Measurements from ENCODE around the gene SLC39A11.
"Not testable (repeated sequence)": the region's sequence is repeated elsewhere in the genome, so short reads cannot be mapped to it uniquely, and the experiment has no call there.

SLC39A11 gene

DNA sequence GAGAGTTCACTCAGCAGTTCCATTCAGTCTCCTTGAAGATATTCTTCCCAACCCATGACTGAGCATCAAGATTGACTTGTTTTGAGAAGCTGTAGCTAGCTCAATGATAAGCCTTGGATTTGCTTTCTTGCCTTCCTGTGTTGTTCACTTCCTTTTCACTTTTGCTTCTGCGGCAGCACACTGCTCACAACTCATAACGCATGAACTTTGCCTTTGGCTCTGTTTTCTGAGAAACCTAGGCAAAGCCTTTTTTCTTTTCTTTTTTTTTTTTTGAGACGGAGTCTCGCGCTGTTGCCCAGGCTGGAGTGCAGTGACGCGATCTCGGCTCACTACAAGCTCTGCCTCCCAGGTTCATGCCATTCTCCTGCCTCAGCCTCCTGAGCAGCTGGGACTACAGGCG lies 383.8 kb downstream of the SLC39A11 start:
- H3K9me3 ChIP-seq (ENCODE audit: control insufficient read depth, low read length); H3K27ac ChIP-seq (ENCODE audit: insufficient read depth, low read depth, low read length, poor library complexity, severe bottlenecking); H3K4me1 ChIP-seq (ENCODE audit: control insufficient read depth, insufficient read depth, low read length); H3K36me3 ChIP-seq (ENCODE audit: control insufficient read depth, insufficient read depth, low read length); H3K4me3 ChIP-seq (ENCODE audit: insufficient read depth, low read depth, low read length); H3K27me3 ChIP-seq (ENCODE audit: control insufficient read depth, insufficient read depth, low read length, poor library complexity, severe bottlenecking): not testable (repeated sequence)
- 88 to 95% methylated on average over 9 of the region's 9 CpGs for WGBS, 2 experiments

DNA sequence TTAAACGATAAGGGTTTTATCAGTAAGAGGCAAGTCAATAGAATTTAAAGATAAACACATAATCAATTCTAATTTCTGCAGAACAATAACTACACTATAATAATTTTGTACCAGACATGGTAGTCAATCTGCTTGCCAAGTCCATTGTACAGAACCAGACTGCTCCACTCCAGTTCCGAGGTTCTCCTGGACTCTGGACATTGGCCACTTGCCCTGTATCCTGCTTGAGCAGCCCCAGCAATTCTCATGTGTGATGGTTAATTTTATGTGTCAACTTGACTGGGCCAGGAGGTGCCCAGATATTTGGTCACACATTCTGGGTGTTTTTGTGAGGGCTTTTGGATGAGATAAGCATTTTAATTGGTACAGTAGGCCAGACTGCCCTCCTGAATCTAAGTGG lies 384.6 kb downstream of the SLC39A11 start:
- Histone ChIP-seq H3K9me3 (ENCODE audit: control insufficient read depth, low read length) (no peaks in the 10 kb centered on the region), H3K4me1 (ENCODE audit: control insufficient read depth, insufficient read depth, low read length) (peaks cover 5% of the 10 kb centered on the region), H3K27me3 (ENCODE audit: control insufficient read depth, insufficient read depth, low read length, poor library complexity, severe bottlenecking) (no peaks in the 10 kb centered on the region), H3K27ac (ENCODE audit: insufficient read depth, low read depth, low read length, poor library complexity, severe bottlenecking) (no peak overlapping the region), H3K4me3 (ENCODE audit: insufficient read depth, low read depth, low read length) (no peak overlapping the region), H3K36me3 (ENCODE audit: control insufficient read depth, insufficient read depth, low read length) (no peaks in the 10 kb centered on the region)
- 93 to 99% methylated on average over 2 of the region's 2 CpGs for WGBS, 2 experiments

DNA sequence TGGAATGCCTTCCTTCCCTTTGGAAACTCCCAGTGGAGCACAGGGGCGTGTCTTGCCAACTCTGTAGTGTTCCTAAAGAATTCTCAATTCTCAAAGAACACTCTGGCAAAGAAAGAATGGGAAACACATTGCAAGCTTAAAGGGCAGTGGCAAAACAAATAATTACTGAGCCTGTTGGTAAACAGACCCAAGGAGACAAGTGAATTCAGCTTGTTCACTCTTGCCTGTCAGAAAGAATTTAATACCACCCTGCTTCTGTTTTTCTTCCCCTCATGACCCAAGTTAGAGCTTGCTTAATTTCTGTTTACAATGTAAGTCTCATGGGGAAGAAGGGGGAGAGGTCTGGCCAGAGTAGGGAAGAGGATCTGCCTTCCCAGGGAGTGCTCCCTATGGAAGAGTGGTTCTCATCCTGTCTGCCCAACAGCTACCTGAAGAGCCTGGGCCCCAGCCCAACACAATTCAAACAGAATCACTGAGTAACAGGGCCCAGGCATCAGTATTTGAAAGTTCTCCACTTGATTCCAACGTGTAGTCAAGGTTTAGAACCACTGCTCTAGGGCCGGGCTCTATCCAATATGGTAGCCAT lies 386.0 kb downstream of the SLC39A11 start:
- Histone ChIP-seq H3K4me1 (ENCODE audit: control insufficient read depth, insufficient read depth, low read length) (peaks cover 5% of the 10 kb centered on the region), H3K9me3 (ENCODE audit: control insufficient read depth, low read length) (no peaks in the 10 kb centered on the region), H3K4me3 (ENCODE audit: insufficient read depth, low read depth, low read length) (no peak overlapping the region), H3K27ac (ENCODE audit: insufficient read depth, low read depth, low read length, poor library complexity, severe bottlenecking) (no peak overlapping the region), H3K36me3 (ENCODE audit: control insufficient read depth, insufficient read depth, low read length) (no peaks in the 10 kb centered on the region), H3K27me3 (ENCODE audit: control insufficient read depth, insufficient read depth, low read length, poor library complexity, severe bottlenecking) (no peaks in the 10 kb centered on the region)
- WGBS, 2 experiments = 85 to 90% methylated on average over 3 of the region's 3 CpGs

DNA sequence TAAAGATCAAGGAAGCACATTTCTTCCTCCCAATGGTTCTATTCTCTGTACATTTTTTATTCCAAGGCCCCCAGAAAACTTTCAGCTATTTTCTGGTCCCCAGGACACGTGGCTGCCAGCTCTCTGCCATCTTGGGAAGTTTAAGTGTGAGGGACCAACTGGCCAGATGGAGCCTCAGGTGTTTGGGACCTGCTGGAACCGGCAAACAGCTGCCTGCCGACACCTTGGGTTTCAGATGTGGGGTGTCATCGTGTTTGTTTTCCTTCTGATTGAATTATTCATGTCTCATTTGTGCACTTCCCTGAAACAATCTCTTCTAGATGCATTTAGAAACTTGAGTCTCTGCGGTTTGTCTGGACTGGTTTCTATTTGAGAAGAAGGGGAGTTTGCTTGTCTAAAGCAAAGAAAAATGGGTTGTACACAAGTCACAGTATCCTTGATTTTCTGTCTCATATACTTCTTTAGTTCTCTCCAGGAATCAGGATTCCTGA lies 386.5 kb downstream of the SLC39A11 start:
- Histone ChIP-seq H3K27ac (ENCODE audit: insufficient read depth, low read depth, low read length, poor library complexity, severe bottlenecking) (no peak overlapping the region), H3K27me3 (ENCODE audit: control insufficient read depth, insufficient read depth, low read length, poor library complexity, severe bottlenecking) (no peaks in the 10 kb centered on the region), H3K36me3 (ENCODE audit: control insufficient read depth, insufficient read depth, low read length) (no peaks in the 10 kb centered on the region), H3K9me3 (ENCODE audit: control insufficient read depth, low read length) (no peaks in the 10 kb centered on the region), H3K4me3 (ENCODE audit: insufficient read depth, low read depth, low read length) (no peak overlapping the region), H3K4me1 (ENCODE audit: control insufficient read depth, insufficient read depth, low read length) (peaks cover 5% of the 10 kb centered on the region)
- 91 to 94% methylated on average over 5 of the region's 5 CpGs for WGBS, 2 experiments

DNA sequence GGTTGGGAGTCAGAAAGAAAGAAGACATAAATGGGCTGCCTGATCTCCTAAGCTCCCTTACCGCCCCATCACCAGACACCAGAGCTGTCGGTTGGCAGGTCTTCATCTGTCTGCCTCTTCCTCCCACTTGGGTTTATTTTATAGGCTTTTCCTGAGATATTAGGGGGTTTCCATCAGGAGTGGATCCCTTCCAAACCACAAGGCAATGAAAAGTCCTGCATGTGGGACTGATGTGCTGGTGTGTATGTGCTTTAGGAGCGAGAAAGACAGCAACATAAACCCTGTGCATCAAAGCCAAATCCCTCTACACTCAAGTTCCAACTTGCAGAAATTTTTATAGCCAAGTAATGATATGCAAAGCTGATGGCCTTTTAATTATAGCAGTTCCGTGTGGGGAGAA lies 389.5 kb downstream of the SLC39A11 start:
- 93 to 97% methylated on average over 3 to 4 of the region's 4 CpGs for WGBS, 2 experiments
- Histone ChIP-seq H3K4me1 (ENCODE audit: control insufficient read depth, insufficient read depth, low read length) (peaks cover 5% of the 10 kb centered on the region), H3K36me3 (ENCODE audit: control insufficient read depth, insufficient read depth, low read length) (no peaks in the 10 kb centered on the region), H3K4me3 (ENCODE audit: insufficient read depth, low read depth, low read length) (no peak overlapping the region), H3K9me3 (ENCODE audit: control insufficient read depth, low read length) (no peaks in the 10 kb centered on the region), H3K27me3 (ENCODE audit: control insufficient read depth, insufficient read depth, low read length, poor library complexity, severe bottlenecking) (no peaks in the 10 kb centered on the region), H3K27ac (ENCODE audit: insufficient read depth, low read depth, low read length, poor library complexity, severe bottlenecking) (no peak overlapping the region)

DNA sequence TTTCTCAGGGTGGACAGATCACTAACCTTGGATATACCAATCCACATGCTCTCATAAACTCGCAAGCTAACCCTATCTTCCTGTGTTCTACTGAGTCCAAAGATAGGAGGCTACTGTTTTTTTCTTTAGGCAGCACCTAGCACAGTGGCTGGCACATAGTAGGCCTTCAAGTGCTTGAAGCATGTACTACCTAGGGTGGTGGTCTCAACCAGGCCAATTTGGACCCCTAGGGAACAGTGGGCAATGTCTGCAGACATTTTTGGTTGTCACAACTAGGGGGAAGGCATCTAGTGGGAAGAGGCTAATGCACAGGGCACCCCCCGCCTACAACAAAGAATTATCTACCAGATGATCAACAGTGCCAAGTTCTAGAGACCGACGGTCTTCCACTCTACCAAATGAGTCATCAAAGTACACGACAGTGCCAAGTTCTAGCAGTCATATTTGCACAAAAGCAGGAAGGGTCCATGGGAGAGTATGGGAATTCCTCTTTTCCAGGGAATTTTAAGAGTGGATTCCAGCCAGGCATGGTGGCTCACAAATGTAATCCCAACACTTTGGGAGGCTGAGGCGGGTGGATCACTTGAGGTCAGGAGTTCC lies 390.3 kb downstream of the SLC39A11 start:
- Histone ChIP-seq H3K4me1 (ENCODE audit: control insufficient read depth, insufficient read depth, low read length) (peaks cover 5% of the 10 kb centered on the region), H3K9me3 (ENCODE audit: control insufficient read depth, low read length) (no peaks in the 10 kb centered on the region)

DNA sequence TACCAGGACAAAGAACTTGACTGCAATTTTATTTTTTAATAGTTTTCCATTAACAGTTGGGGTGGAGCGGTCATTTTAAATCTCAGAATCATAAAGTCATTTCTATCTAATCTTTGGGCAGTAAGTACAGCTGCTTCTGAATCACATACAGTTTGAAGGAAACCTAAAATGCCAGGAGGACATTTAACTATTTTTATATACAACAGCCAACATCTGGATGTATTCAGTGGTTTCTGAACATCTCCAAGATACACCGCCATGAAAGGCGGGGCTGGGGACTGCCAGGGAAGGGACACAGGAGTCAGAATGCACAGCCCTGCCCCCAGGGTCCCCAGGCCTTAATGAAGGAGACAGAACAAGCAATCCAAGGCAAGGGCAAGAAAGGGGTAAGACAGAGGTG lies 392.3 kb downstream of the SLC39A11 start:
- Histone ChIP-seq H3K4me3 (ENCODE audit: insufficient read depth, low read depth, low read length) (no peak overlapping the region), H3K4me1 (ENCODE audit: control insufficient read depth, insufficient read depth, low read length) (no peaks in the 10 kb centered on the region), H3K9me3 (ENCODE audit: control insufficient read depth, low read length) (no peaks in the 10 kb centered on the region), H3K36me3 (ENCODE audit: control insufficient read depth, insufficient read depth, low read length) (no peaks in the 10 kb centered on the region), H3K27ac (ENCODE audit: insufficient read depth, low read depth, low read length, poor library complexity, severe bottlenecking) (no peak overlapping the region), H3K27me3 (ENCODE audit: control insufficient read depth, insufficient read depth, low read length, poor library complexity, severe bottlenecking) (no peaks in the 10 kb centered on the region)
- 96 to 99% methylated on average over 3 of the region's 3 CpGs for WGBS, 2 experiments

More for the DNA sequence above, 390.3 kb downstream of the SLC39A11 start:
- H3K4me3 ChIP-seq (ENCODE audit: insufficient read depth, low read depth, low read length) = no peak overlapping the region
- no peak overlapping the region for H3K27ac ChIP-seq (ENCODE audit: insufficient read depth, low read depth, low read length, poor library complexity, severe bottlenecking)
- 94 to 96% methylated on average over 6 of the region's 6 CpGs for WGBS, 2 experiments
- H3K36me3 ChIP-seq (ENCODE audit: control insufficient read depth, insufficient read depth, low read length) = no peaks in the 10 kb centered on the region
- no peaks in the 10 kb centered on the region for H3K27me3 ChIP-seq (ENCODE audit: control insufficient read depth, insufficient read depth, low read length, poor library complexity, severe bottlenecking)

DNA sequence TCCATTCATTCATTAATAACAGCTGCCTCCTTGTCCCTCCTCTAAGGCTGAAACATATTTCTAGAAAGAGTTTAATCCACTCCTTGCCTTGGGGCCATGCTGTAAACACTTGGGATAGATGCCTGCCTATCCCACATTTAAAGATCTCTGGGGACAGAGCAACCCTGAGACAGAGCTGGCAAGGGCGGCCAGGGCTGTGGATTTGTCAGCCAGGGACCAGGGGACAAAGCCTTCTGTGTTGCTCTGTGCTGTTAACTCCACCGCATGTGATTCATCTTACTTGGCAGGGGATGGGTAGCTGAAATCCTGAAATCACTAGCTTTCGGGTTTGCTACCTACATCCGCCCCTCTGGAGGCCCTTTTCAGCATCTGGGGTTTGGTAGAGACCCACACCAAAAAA lies 392.9 kb downstream of the SLC39A11 start:
- Histone ChIP-seq H3K36me3 (ENCODE audit: control insufficient read depth, insufficient read depth, low read length) (no peaks in the 10 kb centered on the region), H3K9me3 (ENCODE audit: control insufficient read depth, low read length) (no peaks in the 10 kb centered on the region), H3K4me1 (ENCODE audit: control insufficient read depth, insufficient read depth, low read length) (no peaks in the 10 kb centered on the region), H3K4me3 (ENCODE audit: insufficient read depth, low read depth, low read length) (no peak overlapping the region), H3K27me3 (ENCODE audit: control insufficient read depth, insufficient read depth, low read length, poor library complexity, severe bottlenecking) (no peaks in the 10 kb centered on the region), H3K27ac (ENCODE audit: insufficient read depth, low read depth, low read length, poor library complexity, severe bottlenecking) (no peak overlapping the region)
- WGBS, 2 experiments = 96 to 97% methylated on average over 4 of the region's 4 CpGs

DNA sequence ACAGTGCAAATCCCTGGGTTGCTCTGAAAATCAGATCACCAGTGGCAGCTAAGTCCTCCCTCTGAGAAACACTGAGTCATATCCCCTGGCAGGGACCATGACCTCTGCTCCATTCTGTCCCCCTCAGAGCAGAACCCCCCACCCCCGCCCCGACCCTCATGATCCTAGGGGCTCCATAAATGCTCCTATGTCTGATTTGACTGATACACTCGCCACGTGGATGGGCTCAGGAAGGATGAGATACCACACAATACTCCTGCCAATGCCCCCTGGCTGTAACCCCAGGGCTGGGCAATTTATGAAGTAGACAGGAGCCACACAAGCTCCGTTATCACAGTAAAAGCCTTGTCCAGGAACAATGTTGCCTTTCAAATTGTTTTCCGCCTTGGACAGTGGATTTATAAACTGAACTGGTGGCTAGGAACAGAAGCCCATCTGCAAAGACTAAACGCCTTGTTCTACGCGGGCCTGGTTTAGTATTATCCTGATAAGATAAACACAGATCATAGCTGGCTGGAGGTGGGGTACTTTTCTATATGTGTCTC lies 394.8 kb downstream of the SLC39A11 start:
- Histone ChIP-seq H3K27me3 (ENCODE audit: control insufficient read depth, insufficient read depth, low read length, poor library complexity, severe bottlenecking) (no peaks in the 10 kb centered on the region), H3K4me1 (ENCODE audit: control insufficient read depth, insufficient read depth, low read length) (no peaks in the 10 kb centered on the region), H3K27ac (ENCODE audit: insufficient read depth, low read depth, low read length, poor library complexity, severe bottlenecking) (no peak overlapping the region), H3K4me3 (ENCODE audit: insufficient read depth, low read depth, low read length) (no peak overlapping the region), H3K9me3 (ENCODE audit: control insufficient read depth, low read length) (no peaks in the 10 kb centered on the region), H3K36me3 (ENCODE audit: control insufficient read depth, insufficient read depth, low read length) (no peaks in the 10 kb centered on the region)
- WGBS, 2 experiments = 87 to 91% methylated on average over 9 of the region's 9 CpGs

DNA sequence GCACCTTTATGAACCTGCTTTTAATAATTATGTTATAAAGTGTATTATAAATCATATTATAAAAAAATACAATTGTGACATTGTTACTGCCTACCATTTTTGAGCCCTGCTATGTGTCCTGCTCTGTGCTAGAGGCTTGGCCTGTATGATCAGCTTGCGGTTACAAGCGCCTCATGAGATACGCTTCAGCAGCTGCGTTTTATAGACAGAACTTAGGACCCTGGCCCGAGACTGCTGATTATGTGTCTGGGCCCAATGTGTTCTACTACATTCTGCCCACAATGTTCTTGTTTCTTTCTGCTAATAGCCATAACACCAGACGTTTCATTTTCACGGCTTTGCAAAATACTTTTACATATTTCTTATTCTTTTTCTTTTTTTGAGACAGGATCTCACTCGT lies 395.8 kb downstream of the SLC39A11 start:
- 92 to 93% methylated on average over 8 of the region's 8 CpGs for WGBS, 2 experiments
- Histone ChIP-seq H3K27me3 (ENCODE audit: control insufficient read depth, insufficient read depth, low read length, poor library complexity, severe bottlenecking) (no peaks in the 10 kb centered on the region), H3K4me1 (ENCODE audit: control insufficient read depth, insufficient read depth, low read length) (no peaks in the 10 kb centered on the region), H3K9me3 (ENCODE audit: control insufficient read depth, low read length) (no peaks in the 10 kb centered on the region), H3K36me3 (ENCODE audit: control insufficient read depth, insufficient read depth, low read length) (no peaks in the 10 kb centered on the region), H3K27ac (ENCODE audit: insufficient read depth, low read depth, low read length, poor library complexity, severe bottlenecking) (no peak overlapping the region), H3K4me3 (ENCODE audit: insufficient read depth, low read depth, low read length) (no peak overlapping the region)
